BE2C (cell line): Measurements from ENCODE around the gene D2HGDH.

ENCODE experiments used
- DNase-seq: peaks from one replicate; pipeline ENCODE4 v3.0.0-alpha.2; 2020
- H3K27me3 ChIP-seq: fragments of 250-450 bp; sonication (Bioruptor Pico); 2 replicates; pipeline ENCODE4 v1.5.1; 2020; ENCODE audit warnings: mild to moderate bottlenecking
- H3K36me3 ChIP-seq: fragments of 250-450 bp; sonication (Bioruptor Pico); 2 replicates; pipeline ENCODE4 v1.5.1; 2020; ENCODE audit warnings: mild to moderate bottlenecking
- H3K4me1 ChIP-seq: fragments of 250-450 bp; sonication (Bioruptor Pico); 2 replicates; pipeline ENCODE4 v1.5.1; 2020
- H3K4me3 ChIP-seq: 2 replicates; pipeline ENCODE4 v1.5.1; 2011; ENCODE audit warnings: low read depth, low read length
- H3K9me3 ChIP-seq: fragments of 250-450 bp; sonication (Bioruptor Pico); 2 replicates; pipeline ENCODE4 v1.5.1; 2020
- TF ChIP-seq, protein P1 (sequence below): IDR thresholded peaks from 2 replicates; pipeline ENCODE4 v1.5.1; 2012; ENCODE audit warnings: mild to moderate bottlenecking, low read depth, low read length

Gene D2HGDH

DNA sequence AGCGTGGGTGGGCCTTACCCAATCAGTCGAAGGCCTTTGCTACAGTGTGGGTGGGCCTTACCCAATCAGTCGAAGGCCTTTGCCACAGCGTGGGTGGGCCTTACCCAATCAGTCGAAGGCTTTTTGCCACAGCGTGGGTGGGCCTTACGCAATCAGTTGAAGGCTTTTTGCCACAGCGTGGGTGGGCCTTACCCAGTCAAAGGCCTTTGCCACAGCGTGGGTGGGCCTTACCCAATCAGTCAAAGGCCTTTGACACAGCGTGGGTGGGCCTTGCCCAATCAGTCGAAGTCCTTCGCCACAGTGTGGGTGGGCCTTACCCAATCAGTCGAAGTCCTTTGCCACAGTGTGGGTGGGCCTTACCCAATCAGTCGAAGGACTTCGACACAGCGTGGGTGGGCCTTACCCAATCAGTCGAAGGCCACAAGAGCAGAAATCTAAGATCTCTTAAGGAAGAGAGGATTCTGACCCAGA is 25.9 kb downstream of the D2HGDH start:
- H3K4me3 ChIP-seq = no peak overlapping the region
- TF ChIP-seq, protein P1, sequence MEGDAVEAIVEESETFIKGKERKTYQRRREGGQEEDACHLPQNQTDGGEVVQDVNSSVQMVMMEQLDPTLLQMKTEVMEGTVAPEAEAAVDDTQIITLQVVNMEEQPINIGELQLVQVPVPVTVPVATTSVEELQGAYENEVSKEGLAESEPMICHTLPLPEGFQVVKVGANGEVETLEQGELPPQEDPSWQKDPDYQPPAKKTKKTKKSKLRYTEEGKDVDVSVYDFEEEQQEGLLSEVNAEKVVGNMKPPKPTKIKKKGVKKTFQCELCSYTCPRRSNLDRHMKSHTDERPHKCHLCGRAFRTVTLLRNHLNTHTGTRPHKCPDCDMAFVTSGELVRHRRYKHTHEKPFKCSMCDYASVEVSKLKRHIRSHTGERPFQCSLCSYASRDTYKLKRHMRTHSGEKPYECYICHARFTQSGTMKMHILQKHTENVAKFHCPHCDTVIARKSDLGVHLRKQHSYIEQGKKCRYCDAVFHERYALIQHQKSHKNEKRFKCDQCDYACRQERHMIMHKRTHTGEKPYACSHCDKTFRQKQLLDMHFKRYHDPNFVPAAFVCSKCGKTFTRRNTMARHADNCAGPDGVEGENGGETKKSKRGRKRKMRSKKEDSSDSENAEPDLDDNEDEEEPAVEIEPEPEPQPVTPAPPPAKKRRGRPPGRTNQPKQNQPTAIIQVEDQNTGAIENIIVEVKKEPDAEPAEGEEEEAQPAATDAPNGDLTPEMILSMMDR = no peak
- H3K27me3 ChIP-seq = no peaks in the 10 kb centered on the region
- peaks cover 17% of the 10 kb centered on the region for H3K4me1 ChIP-seq
- no peaks in the 10 kb centered on the region for H3K9me3 ChIP-seq
- H3K36me3 ChIP-seq = peaks cover 22% of the 10 kb centered on the region
- peak; percentile 14 for DNase-seq

DNA sequence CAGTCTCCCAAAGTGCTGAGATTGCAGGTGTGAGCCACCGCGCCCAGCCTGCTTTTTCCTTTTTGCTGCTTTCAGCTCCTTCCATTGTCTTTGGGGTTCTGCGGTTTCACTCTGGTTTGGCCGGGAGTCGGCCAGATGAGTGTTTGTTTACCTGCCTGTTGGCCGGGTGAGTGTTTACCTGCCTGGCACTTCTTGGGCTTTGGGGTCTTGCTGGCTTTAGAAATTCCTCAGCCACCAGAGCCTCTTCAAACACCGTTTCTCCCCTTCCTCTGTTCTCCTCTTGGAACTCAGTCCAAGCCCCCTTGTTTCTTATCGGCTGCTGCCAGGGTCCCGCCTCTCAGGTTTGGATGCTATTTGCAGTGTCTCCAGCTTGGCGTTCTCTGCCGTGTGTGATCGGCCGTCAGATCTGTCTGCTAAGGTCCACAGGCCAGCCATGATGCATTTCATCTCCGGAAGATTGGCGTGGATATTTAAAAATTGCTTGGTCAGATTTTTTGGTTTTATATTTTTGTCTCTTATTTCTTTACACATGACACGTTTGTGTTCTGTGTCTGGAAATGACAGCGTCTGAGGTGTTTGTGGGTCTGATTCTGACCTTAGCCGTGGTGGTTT is 28.0 kb downstream of the D2HGDH start:
- no peaks in the 10 kb centered on the region for H3K27me3 ChIP-seq
- H3K4me3 ChIP-seq = no peak overlapping the region; the same call in 1 of the 2 replicates
- peaks cover 17% of the 10 kb centered on the region for H3K4me1 ChIP-seq
- peaks cover 9% of the 10 kb centered on the region for H3K36me3 ChIP-seq
- peak; percentile 23 for DNase-seq
- H3K9me3 ChIP-seq = no peaks in the 10 kb centered on the region
- TF ChIP-seq, protein P1 = no peak

DNA sequence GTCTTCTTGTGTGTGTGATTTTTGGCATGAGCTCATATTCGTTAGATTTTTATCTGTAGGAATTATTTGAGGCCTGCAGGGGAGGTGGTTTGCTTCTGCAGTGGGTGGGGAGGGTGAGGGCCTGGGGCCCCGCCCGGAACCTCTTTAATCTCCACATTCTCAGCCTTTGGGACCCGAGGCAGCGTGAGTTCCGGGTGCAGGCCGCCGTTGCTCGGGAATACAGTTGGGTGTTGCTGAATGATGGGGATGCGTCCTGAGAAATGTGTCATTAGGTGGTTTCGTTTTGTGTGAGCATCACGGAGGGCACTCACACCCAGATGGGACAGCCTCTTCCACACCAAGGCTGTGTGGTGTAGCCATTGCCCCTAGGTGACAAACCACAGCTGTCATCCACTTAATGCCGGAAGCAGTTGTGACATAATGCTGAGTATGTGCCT is 28.5 kb downstream of the D2HGDH start:
- H3K4me3 ChIP-seq = no peak overlapping the region; the same call in 1 of the 2 replicates
- DNase-seq = peak; percentile 15
- peaks cover 9% of the 10 kb centered on the region for H3K36me3 ChIP-seq
- TF ChIP-seq, protein P1 = no peak
- no peaks in the 10 kb centered on the region for H3K9me3 ChIP-seq
- H3K4me1 ChIP-seq = peaks cover 19% of the 10 kb centered on the region
- no peaks in the 10 kb centered on the region for H3K27me3 ChIP-seq

DNA sequence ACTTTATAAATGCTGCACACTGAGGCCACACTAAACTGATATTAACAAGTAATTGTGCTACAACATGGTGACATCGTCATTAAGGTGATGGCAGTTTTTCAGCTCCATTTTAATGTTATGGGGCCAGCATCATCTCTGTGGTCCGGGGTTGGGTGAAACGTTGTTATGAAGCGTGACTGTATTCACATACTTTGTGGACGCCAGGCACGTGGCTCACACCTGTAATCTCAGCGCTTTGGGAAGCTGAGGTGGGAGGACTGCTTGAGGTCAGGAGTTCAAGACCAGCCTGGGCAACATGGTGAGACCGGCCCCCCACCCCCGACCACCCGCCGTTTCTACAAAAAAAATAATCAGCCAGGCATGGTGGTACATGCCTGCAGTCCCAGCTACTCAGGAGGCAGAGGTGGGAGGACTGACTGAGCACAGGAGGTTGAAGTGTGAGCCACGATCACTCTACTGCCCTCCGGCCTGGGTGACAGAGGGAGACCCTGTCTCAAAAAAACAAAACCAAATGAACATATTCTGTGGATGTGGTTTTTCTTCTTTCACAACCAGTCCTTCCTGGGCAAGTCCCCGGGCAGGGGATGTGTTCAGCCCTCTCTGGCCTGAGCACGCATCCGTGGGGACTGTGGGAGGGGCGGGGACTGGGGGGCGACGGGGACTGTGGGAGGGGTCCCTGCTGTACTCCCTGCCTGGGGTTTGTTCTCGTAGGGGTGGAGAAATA is 29.3 kb downstream of the D2HGDH start:
- peaks cover 26% of the 10 kb centered on the region for H3K4me1 ChIP-seq
- no peaks in the 10 kb centered on the region for H3K9me3 ChIP-seq
- no peaks in the 10 kb centered on the region for H3K27me3 ChIP-seq
- peaks cover 9% of the 10 kb centered on the region for H3K36me3 ChIP-seq
- no peak overlapping the region for H3K4me3 ChIP-seq
- TF ChIP-seq, protein P1 = no peak
- DNase-seq = no peak

DNA sequence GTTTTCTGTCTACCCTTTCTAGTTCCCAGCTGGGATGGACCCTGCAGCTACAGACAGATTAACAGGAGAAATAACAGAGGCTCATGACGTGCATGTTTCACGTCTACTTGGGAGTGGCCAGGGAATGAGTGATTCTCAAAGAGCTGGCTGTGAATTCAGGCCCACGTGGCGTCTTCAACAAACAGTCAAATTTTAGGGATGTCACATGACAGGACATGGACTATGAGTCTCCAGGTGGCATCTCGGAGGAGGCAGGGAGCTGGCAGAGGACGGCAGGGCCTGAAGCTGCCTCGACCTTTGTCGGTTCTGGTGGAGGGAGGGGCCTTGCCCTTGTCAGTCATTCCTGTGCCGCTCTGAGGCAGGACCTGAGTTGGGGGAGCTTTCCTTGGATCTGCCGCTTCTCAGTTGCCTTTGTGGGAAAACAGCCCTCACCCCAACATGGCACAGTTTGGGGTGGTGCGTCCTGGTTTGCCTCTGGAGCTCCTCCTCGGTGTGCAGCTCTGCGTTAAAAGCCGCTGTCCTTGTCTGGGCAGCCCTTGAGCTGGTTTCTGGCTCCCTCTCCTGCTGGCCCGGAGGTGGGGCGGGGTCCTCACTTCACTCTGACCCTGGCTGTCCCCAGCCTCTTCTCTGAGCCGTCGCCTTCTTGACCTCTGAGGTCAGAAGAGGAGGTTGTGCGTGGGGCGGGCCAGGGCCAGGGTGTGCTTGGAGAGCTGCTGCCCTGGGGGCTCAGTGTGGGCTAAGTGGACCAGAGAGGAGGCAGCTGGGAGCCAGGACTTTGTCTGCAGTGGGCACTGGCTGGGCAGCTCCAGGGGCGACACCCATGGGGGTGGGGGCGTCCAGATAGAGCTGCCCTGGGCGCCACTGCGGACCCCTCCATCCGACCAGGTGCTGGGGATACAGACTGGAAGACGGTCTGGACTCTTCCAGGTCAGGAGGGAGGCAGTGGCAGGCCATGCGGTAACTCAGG is 30.1 kb downstream of the D2HGDH start:
- no peaks in the 10 kb centered on the region for H3K27me3 ChIP-seq
- no peaks in the 10 kb centered on the region for H3K9me3 ChIP-seq
- H3K4me3 ChIP-seq = no peak overlapping the region
- TF ChIP-seq, protein P1 = no peak
- H3K4me1 ChIP-seq = peaks cover 28% of the 10 kb centered on the region
- H3K36me3 ChIP-seq = peaks cover 5% of the 10 kb centered on the region
- peak; percentile 58 for DNase-seq
